Mesothelial cell of epicardium (in vitro differentiated cells): Measurements from ENCODE around the gene TAGLN. TPM values are rescaled to one million over a fixed set of nuclear protein-coding genes. Genes with fewer than 3 reads are reported as not detected.
A peak's percentile ranks its signal among the peaks of the same experiment; 100 is the strongest.

Experiments
- DNase-seq, 2 experiments: peaks; one replicate each; pipeline ENCODE4 v3.0.0; 2021; ENCODE audit warnings: low spot score in 2 of 2; ENCODE audit not compliant: unreplicated experiment in 2 of 2
- H3K27ac Mint-ChIP-seq: 2 replicates; pipeline ENCODE4 v1.8.0; 2021; ENCODE audit warnings: mixed read lengths
- H3K27me3 Mint-ChIP-seq: 2 replicates; pipeline ENCODE4 v1.8.0; 2021; ENCODE audit warnings: low read depth, mixed read lengths
- H3K36me3 Mint-ChIP-seq: 2 replicates; pipeline ENCODE4 v1.8.0; 2021; ENCODE audit warnings: mixed read lengths
- H3K4me1 Mint-ChIP-seq: 2 replicates; pipeline ENCODE4 v1.8.0; 2021; ENCODE audit warnings: mixed read lengths
- H3K4me3 Mint-ChIP-seq: 2 replicates; pipeline ENCODE4 v1.8.0; 2021; ENCODE audit warnings: mild to moderate bottlenecking, moderate library complexity, mixed read lengths
- H3K9me3 Mint-ChIP-seq: 2 replicates; pipeline ENCODE4 v1.8.0; 2021; ENCODE audit warnings: mixed read lengths
- CTCF ChIP-seq: fragments of 200-600 bp; sonication (generic); IDR thresholded peaks from one replicate; pipeline ENCODE4 v1.5.0; 2021; ENCODE audit warnings: antibody characterized with exemption; ENCODE audit not compliant: unreplicated experiment
- total RNA-seq: library from RNA; stranded (reverse); gene quantifications from 3 replicates; pipeline ENCODE4 v1.2.1, GENCODE V29; 2021

Gene TAGLN
- total RNA-seq, 1 donor from 2014 or later = 197 TPM

GRCh38 chr11:117188620-117189081 is 10.5 kb upstream of the TAGLN start:
- TF ChIP-seq CTCF = no peak
- Mint-ChIP-seq H3K27ac (no peak overlapping the region), H3K9me3 (no peaks in the 10 kb centered on the region), H3K4me3 (no peak overlapping the region), H3K36me3 (peaks cover 11% of the 10 kb centered on the region), H3K4me1 (peaks cover 6% of the 10 kb centered on the region), H3K27me3 (no peaks in the 10 kb centered on the region)
- DNase-seq = no peak

- no peaks in the 10 kb centered on the region for H3K9me3 Mint-ChIP-seq
- no peak overlapping the region for H3K4me3 Mint-ChIP-seq
- TF ChIP-seq CTCF = no peak
- no peak overlapping the region for H3K27ac Mint-ChIP-seq
- no peak for DNase-seq
- H3K36me3 Mint-ChIP-seq = peaks cover 11% of the 10 kb centered on the region
- no peaks in the 10 kb centered on the region for H3K4me1 Mint-ChIP-seq
- H3K27me3 Mint-ChIP-seq = no peaks in the 10 kb centered on the region
Measured at GRCh38 chr11:117189191-117189940, 9.8 kb upstream of the TAGLN start.

GRCh38 chr11:117189941-117190544 is 9.1 kb upstream of the TAGLN start:
- no peak overlapping the region for H3K27ac Mint-ChIP-seq
- H3K4me1 Mint-ChIP-seq = no peaks in the 10 kb centered on the region
- H3K36me3 Mint-ChIP-seq = peaks cover 11% of the 10 kb centered on the region
- no peak for DNase-seq
- H3K9me3 Mint-ChIP-seq = no peaks in the 10 kb centered on the region
- H3K27me3 Mint-ChIP-seq = no peaks in the 10 kb centered on the region
- TF ChIP-seq CTCF = no peak
- no peak overlapping the region for H3K4me3 Mint-ChIP-seq

- no peaks in the 10 kb centered on the region for H3K27me3 Mint-ChIP-seq
- peaks cover 11% of the 10 kb centered on the region for H3K36me3 Mint-ChIP-seq
- H3K27ac Mint-ChIP-seq = no peak overlapping the region
- no peaks in the 10 kb centered on the region for H3K9me3 Mint-ChIP-seq
- no peak for TF ChIP-seq CTCF
- peak in 1 of 2 experiments; percentile 13 for DNase-seq
- H3K4me3 Mint-ChIP-seq = no peak overlapping the region
- no peaks in the 10 kb centered on the region for H3K4me1 Mint-ChIP-seq
Measured at GRCh38 chr11:117191680-117192400, 7.3 kb upstream of the TAGLN start.

GRCh38 chr11:117192401-117192875 is 6.7 kb upstream of the TAGLN start:
- H3K4me3 Mint-ChIP-seq = no peak overlapping the region
- H3K36me3 Mint-ChIP-seq = peaks cover 9% of the 10 kb centered on the region
- no peaks in the 10 kb centered on the region for H3K27me3 Mint-ChIP-seq
- H3K9me3 Mint-ChIP-seq = no peaks in the 10 kb centered on the region
- TF ChIP-seq CTCF = no peak
- DNase-seq = peak in 1 of 2 experiments; percentile 13
- H3K4me1 Mint-ChIP-seq = peaks cover 3% of the 10 kb centered on the region
- no peak overlapping the region for H3K27ac Mint-ChIP-seq
